AG09309 (cell line): ENCODE measurements around the gene LACC1.

Experiments
- DNase-seq: peaks from one replicate; pipeline ENCODE4 v3.0.0-alpha.2; 2010; ENCODE audit warnings: low read depth
- H3K4me3 ChIP-seq: 2 replicates; pipeline ENCODE4 v1.5.1; 2011; ENCODE audit warnings: mild to moderate bottlenecking, low read depth, low read length, moderate library complexity; ENCODE audit not compliant: control insufficient read depth
- CTCF ChIP-seq: IDR thresholded peaks from 2 replicates; pipeline ENCODE4 v1.5.1; 2011; ENCODE audit warnings: mild to moderate bottlenecking, low read depth, low read length, inconsistent platforms; ENCODE audit not compliant: insufficient read depth, control insufficient read depth; ENCODE audit errors: missing control alignments

LACC1 gene

GRCh38 chr13:43933378-43933777 lies 53.7 kb downstream of the LACC1 start:
- H3K4me3 ChIP-seq, result no peak overlapping the region
- DNase-seq, result no peak
- no peak for TF ChIP-seq CTCF

GRCh38 chr13:43934273-43934672 lies 54.6 kb downstream of the LACC1 start:
- TF ChIP-seq CTCF, result no peak
- H3K4me3 ChIP-seq, result no peak overlapping the region
- DNase-seq, result no peak

DNA sequence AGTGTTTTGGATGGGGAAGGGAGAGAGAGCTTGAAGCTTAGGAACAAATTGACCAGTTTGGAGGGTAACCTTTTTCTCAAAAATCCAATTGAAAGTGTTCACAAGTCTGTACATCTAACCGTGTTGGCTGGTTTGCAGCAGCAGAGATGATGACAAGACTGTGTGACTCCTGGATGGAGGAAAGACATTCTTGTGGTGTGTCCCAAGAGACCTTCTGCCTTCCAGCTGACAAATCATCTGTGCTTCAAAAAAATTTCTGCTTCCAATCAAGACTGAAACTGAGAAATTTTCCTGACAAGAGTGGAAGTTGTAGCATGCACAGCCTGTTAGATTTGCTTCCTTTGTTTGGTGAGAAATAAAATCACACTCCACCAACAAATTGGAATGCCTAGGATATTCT lies 56.2 kb downstream of the LACC1 start:
- H3K4me3 ChIP-seq, result no peak overlapping the region
- DNase-seq, result no peak
- TF ChIP-seq CTCF, result no peak

- no peak for TF ChIP-seq CTCF
- no peak overlapping the region for H3K4me3 ChIP-seq
- no peak for DNase-seq
These were observed 56.9 kb downstream of the LACC1 start for GRCh38 chr13:43936647-43937046.

DNA sequence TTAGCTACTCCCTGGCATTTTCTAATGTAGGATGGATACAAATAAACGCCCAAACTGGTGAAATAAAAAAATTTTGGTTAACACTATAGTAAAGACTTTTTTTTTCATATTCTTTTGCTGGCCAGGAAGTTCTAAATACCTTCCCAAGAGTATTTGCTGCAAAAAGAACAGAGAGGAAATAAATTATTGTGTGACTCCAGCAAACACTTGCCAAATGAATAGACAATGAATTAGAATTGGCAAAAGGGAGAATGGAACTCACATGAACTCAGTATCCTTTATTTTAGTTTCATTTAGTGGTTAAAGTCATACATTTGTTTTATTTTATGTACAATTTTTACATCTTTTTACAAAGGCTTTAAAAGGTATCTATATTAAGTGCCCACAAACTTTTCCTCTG lies 58.1 kb downstream of the LACC1 start:
- H3K4me3 ChIP-seq, result no peak overlapping the region
- no peak for DNase-seq
- no peak for TF ChIP-seq CTCF

- no peak for TF ChIP-seq CTCF
These were observed 58.7 kb downstream of the LACC1 start for GRCh38 chr13:43938449-43938848.

GRCh38 chr13:43939086-43939485 lies 59.4 kb downstream of the LACC1 start:
- DNase-seq, result no peak
- no peak for TF ChIP-seq CTCF
- no peak overlapping the region for H3K4me3 ChIP-seq

More at GRCh38 chr13:43938449-43938848, 58.7 kb downstream of the LACC1 start:
- DNase-seq, result no peak
- H3K4me3 ChIP-seq, result no peak overlapping the region
